Natural killer cell (primary cell): Measurements from ENCODE around the gene CDADC1. TPM values are rescaled to one million over a fixed set of nuclear protein-coding genes. Genes with fewer than 3 reads are reported as not detected.
"Not testable (repeated sequence)": the region's sequence is repeated elsewhere in the genome, so short reads cannot be mapped to it uniquely, and the experiment has no call there.

Experiments used
- ATAC-seq, 3 donors: fragments of 150-1000 bp in 2 of 3; fragments of 200-7000 bp in 1 of 3; cut with Tn5 transposase; 1 replicate in 1 of 3; 2 replicates in 2 of 3; pipeline ENCODE4 v1.10.0; 2021; ENCODE audit warnings: mild to moderate bottlenecking in 2 of 3, moderate library complexity in 2 of 3
- DNase-seq, 2 donors: peaks; one replicate each; pipeline versions ENCODE4 v3.0.0 to v3.0.0-alpha.2; 2013 to 2021; ENCODE audit warnings: mixed read lengths in 1 of 2
- H3K27ac ChIP-seq: one replicate; pipeline ENCODE4 v1.5.1; 2013; ENCODE audit warnings: mild to moderate bottlenecking, low read length
- H3K27me3 ChIP-seq: one replicate; pipeline ENCODE4 v1.6.1; 2013; ENCODE audit warnings: low read length; ENCODE audit not compliant: control insufficient read depth, insufficient read depth
- H3K36me3 ChIP-seq: one replicate; pipeline ENCODE4 v1.6.1; 2013; ENCODE audit warnings: low read length; ENCODE audit not compliant: control insufficient read depth, insufficient read depth
- H3K4me1 ChIP-seq: one replicate; pipeline ENCODE4 v1.6.1; 2013; ENCODE audit warnings: low read length; ENCODE audit not compliant: control insufficient read depth, insufficient read depth
- H3K4me3 ChIP-seq: one replicate; pipeline ENCODE4 v1.5.1; 2013; ENCODE audit warnings: low read length
- H3K9me3 ChIP-seq: one replicate; pipeline ENCODE4 v1.6.1; 2013; ENCODE audit warnings: low read length; ENCODE audit not compliant: control insufficient read depth, insufficient read depth
- H3K27ac Mint-ChIP-seq, 2 donors: one replicate each; pipeline ENCODE4 v1.8.0; 2022; ENCODE audit warnings: mild to moderate bottlenecking in 2 of 2, mixed read lengths in 2 of 2, moderate library complexity in 1 of 2
- H3K27me3 Mint-ChIP-seq, 2 donors: one replicate each; pipeline ENCODE4 v1.8.0; 2022; ENCODE audit warnings: low read depth in 2 of 2, mixed read lengths in 2 of 2
- H3K36me3 Mint-ChIP-seq: one replicate; pipeline ENCODE4 v1.8.0; 2022; ENCODE audit warnings: mixed read lengths
- H3K4me1 Mint-ChIP-seq, 2 donors: one replicate each; pipeline ENCODE4 v1.8.0; 2022; ENCODE audit warnings: mixed read lengths in 2 of 2
- H3K4me3 Mint-ChIP-seq: one replicate; pipeline ENCODE4 v1.8.0; 2022; ENCODE audit warnings: mild to moderate bottlenecking, moderate library complexity, mixed read lengths
- H3K9me3 Mint-ChIP-seq, 2 donors: one replicate each; pipeline ENCODE4 v1.8.0; 2022; ENCODE audit warnings: mixed read lengths in 2 of 2
- CTCF ChIP-seq: fragments of 200-600 bp; IDR thresholded peaks from one replicate; pipeline ENCODE4 v1.8.0; 2022; ENCODE audit warnings: antibody characterized with exemption
- whole genome bisulfite sequencing: methylation state at CpG from one replicate; pipeline ENCODE4 v1.1.7; 2013; ENCODE audit warnings: missing lambda C conversion rate; ENCODE audit not compliant: insufficient coverage; 5-methylcytosine and 5-hydroxymethylcytosine counted together
- intact Hi-C: fragments of 100-400 bp; cut with micrococcal nuclease; formaldehyde crosslinking; loops from one replicate; pipeline ENCODE4 v1.14.2; 2022
- total RNA-seq, 4 donors: library from RNA; stranded (reverse); fragments of 120-200 nt in 1 of 4; gene quantifications; one replicate each; pipeline versions ENCODE4 v1.2.3 to v1.2.4, GENCODE V29; 2013 to 2022

The CDADC1 gene
- total RNA-seq, 3 donors from 2014 or later (not counting 1 experiment from before 2014, with no cell fraction given), result 32.0 to 39.4 (median 33.6) TPM

GRCh38 chr13:49292742-49293486, 45.2 kb downstream of the CDADC1 start:
- Histone ChIP-seq H3K4me3 (no peak overlapping the region), H3K27me3 (no peaks in the 10 kb centered on the region), H3K36me3 (no peaks in the 10 kb centered on the region), H3K9me3 (no peaks in the 10 kb centered on the region), H3K27ac (no peak overlapping the region), H3K4me1 (no peaks in the 10 kb centered on the region)
- no peaks in the 10 kb centered on the region for H3K9me3 Mint-ChIP-seq
- H3K27me3 Mint-ChIP-seq, result no peaks in the 10 kb centered on the region
- intact Hi-C loops, result no loop called here
- peaks cover 0 to 6% of the 10 kb centered on the region in 2 donors for H3K4me1 Mint-ChIP-seq
- DNase-seq, result peak in 1 of 2 donors; percentile 20
- no peak for ATAC-seq
- no peak overlapping the region for H3K4me3 Mint-ChIP-seq
- 43% methylated on average over 6 of the region's 6 CpGs for WGBS
- no peaks in the 10 kb centered on the region for H3K36me3 Mint-ChIP-seq
- no peak for TF ChIP-seq CTCF
- peak overlapping the region in 1 of 2 donors; percentile 55 for H3K27ac Mint-ChIP-seq

GRCh38 chr13:49294723-49295122, 47.0 kb downstream of the CDADC1 start:
- ATAC-seq, H3K36me3 Mint-ChIP-seq: not testable (repeated sequence)

GRCh38 chr13:49295244-49295643, 47.5 kb downstream of the CDADC1 start:
- no peak overlapping the region for H3K27ac Mint-ChIP-seq
- Histone ChIP-seq H3K36me3 (no peaks in the 10 kb centered on the region), H3K9me3 (no peaks in the 10 kb centered on the region), H3K27me3 (no peaks in the 10 kb centered on the region), H3K4me1 (no peaks in the 10 kb centered on the region), H3K27ac (no peak overlapping the region), H3K4me3 (no peak overlapping the region)
- TF ChIP-seq CTCF, result no peak
- no peaks in the 10 kb centered on the region for H3K27me3 Mint-ChIP-seq
- ATAC-seq, result no peak
- no peaks in the 10 kb centered on the region for H3K9me3 Mint-ChIP-seq
- no peak for DNase-seq
- intact Hi-C loops, result no loop called here
- 92% methylated on average over 6 of the region's 6 CpGs for WGBS
- H3K4me3 Mint-ChIP-seq, result no peak overlapping the region
- H3K36me3 Mint-ChIP-seq, result no peaks in the 10 kb centered on the region
- H3K4me1 Mint-ChIP-seq, result peaks cover 0 to 6% of the 10 kb centered on the region in 2 donors

More at GRCh38 chr13:49294723-49295122, 47.0 kb downstream of the CDADC1 start:
- H3K4me3 ChIP-seq, H3K4me1 Mint-ChIP-seq, H3K36me3 ChIP-seq, H3K4me1 ChIP-seq, H3K9me3 ChIP-seq, intact Hi-C loops, H3K27me3 Mint-ChIP-seq, H3K27me3 ChIP-seq, H3K27ac ChIP-seq, H3K27ac Mint-ChIP-seq, H3K4me3 Mint-ChIP-seq, DNase-seq, H3K9me3 Mint-ChIP-seq: not testable (repeated sequence)
- WGBS, result 94% methylated on average over 4 of the region's 6 CpGs

GRCh38 chr13:49296659-49297058, 48.9 kb downstream of the CDADC1 start:
- 96% methylated on average over 2 of the region's 2 CpGs for WGBS
- no peak overlapping the region for H3K4me3 ChIP-seq
- peaks cover 6 to 13% of the 10 kb centered on the region in 2 donors for H3K4me1 Mint-ChIP-seq

More at GRCh38 chr13:49296659-49297058, 48.9 kb downstream of the CDADC1 start:
- H3K9me3 ChIP-seq, result no peaks in the 10 kb centered on the region
- TF ChIP-seq CTCF, result no peak
- intact Hi-C loops, result no loop called here
- no peaks in the 10 kb centered on the region for H3K9me3 Mint-ChIP-seq
- no peak overlapping the region for H3K27ac ChIP-seq
- H3K27ac Mint-ChIP-seq, result no peak overlapping the region
- peaks cover 5% of the 10 kb centered on the region for H3K4me1 ChIP-seq
- no peaks in the 10 kb centered on the region for H3K27me3 Mint-ChIP-seq
- no peak for ATAC-seq
- H3K4me3 Mint-ChIP-seq, result no peak overlapping the region
- H3K36me3 Mint-ChIP-seq, result no peaks in the 10 kb centered on the region
- H3K27me3 ChIP-seq, result no peaks in the 10 kb centered on the region
- no peak for DNase-seq
- no peaks in the 10 kb centered on the region for H3K36me3 ChIP-seq
